GM19043 (cell line): ENCODE results near the gene SRSF3.
"Not testable (repeated sequence)": the region's sequence is repeated elsewhere in the genome, so short reads cannot be mapped to it uniquely, and the experiment has no call there.

Source experiments
- ATAC-seq: cut with Tn5 transposase; IDR thresholded peaks from one replicate; pipeline ENCODE4 v1.9.1; 2021; ENCODE audit warnings: low read depth; ENCODE audit not compliant: unreplicated experiment

The SRSF3 gene

DNA sequence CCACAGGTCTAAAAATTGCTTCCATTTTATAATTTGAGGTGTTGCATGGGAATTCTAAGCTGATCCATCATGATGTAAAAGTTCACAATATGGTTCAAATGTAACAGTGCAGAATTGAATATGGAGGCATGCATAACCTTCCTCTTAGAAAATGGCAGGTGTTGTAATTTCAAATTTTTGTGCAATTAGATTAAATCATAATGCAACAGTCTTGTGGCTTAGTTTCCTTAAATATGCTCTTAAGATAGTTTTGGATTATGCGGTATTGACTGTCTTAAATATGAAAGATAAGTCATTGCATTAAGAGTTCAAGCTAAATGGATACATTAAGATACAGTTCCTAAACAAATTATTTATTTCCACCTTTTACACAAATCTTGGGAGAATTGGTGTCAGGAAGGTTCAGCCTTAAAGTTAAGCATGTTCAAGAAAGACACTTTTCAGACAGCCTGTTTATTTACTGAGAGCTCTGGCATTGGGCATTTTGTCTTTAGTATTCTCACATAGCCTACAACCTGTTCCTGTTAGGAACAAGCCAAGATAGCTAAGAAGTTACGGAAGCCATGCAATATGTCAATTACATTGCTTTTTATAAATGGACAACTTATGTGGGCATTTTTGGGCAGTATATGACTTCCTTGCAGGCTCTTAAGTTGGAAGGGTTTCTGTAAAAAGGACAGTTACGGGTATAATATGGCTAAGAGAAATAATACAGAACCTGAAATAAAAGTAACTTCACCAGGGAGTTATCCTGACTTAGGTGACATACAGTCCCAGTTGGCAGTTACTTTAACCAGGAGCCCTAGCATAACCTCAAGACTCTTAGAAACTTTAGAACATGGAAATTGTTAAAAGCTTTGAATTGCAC lies 9.3 kb downstream of the SRSF3 start:
- no peak for ATAC-seq

DNA sequence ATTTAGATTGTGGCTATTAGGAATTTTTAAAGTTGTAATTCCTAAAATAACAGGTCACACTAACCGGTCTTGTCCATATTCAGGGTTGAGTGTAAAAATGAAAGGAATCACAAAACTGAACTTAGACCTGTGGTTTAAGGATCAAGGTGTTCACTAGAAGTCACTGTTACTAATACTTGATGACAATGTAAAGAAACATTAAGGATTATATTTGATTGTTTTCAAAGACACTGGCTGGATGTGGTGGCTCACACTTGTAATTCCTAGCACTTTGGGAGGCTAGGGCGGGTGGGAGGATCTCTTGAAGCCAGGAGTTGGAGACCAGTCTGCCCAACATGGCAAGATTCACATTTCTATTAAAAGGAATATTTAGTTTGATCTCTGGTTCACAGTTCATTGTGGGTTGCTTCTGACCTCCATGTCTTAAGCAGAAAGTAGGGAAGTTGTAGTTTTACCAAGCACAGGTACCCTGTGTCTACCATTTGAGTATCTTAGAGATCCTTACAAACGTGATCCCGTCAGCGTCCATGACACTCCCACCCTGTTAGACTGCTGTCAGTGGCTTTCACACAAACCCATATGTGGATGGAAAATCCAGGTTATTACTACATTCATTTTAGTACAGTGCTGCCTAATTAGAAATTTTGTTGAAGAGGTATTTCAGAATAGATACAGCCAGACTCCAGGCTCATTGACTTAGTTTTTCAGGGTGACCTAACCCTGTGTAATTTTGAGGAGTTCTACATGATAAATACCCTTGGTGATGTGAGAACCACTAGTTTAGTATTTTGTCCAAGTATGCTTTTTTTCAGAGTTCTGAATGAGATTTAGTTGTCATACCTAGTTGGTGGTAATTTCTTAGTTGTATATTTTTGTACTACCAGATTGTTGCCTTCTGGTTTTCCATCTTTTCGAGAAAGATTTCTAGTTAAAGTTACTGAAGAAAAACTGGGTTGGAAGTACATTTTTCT lies 10.2 kb downstream of the SRSF3 start:
- ATAC-seq, result no peak

DNA sequence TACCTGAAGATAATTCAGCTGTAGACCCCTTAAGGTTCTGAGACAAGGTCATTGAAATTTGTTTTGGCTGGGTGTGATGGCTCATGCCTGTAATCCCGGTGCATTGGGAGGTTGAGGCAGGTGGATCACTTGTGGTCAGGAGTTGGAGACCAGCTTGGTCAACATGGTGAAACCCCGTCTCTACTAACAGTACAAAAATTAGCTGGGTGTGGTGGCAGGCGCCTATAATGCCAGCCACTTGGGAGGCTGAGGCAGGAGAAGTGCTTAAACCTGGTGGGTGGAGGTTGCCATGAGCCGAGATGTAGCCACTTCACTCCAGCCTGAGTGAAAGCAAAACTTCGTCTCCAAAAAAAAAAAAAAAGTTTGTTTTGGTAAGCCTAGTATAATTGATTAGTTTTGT lies 11.0 kb downstream of the SRSF3 start:
- ATAC-seq, result no peak

- no peak for ATAC-seq
Observed at GRCh38 chr6:36605560-36606391, 11.6 kb downstream of the SRSF3 start.

DNA sequence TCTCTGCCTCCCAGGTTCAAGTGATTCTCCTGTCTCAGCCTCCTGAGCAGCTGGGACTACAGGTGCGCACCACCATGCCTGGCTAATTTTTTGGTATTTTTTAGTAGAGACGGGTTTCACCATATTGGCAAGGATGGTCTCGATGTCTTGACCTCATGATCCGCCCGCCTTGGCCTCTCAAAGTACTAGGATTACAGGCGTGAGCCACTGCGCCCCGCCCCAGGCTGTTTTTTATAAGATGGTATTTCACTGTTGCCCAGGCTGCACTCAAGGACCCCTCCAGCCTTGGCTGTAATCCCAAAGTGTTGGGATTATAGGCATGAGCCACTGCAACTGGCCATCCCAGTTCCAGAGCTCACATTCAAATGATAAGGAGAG lies 13.1 kb downstream of the SRSF3 start:
- not testable (repeated sequence) for ATAC-seq

DNA sequence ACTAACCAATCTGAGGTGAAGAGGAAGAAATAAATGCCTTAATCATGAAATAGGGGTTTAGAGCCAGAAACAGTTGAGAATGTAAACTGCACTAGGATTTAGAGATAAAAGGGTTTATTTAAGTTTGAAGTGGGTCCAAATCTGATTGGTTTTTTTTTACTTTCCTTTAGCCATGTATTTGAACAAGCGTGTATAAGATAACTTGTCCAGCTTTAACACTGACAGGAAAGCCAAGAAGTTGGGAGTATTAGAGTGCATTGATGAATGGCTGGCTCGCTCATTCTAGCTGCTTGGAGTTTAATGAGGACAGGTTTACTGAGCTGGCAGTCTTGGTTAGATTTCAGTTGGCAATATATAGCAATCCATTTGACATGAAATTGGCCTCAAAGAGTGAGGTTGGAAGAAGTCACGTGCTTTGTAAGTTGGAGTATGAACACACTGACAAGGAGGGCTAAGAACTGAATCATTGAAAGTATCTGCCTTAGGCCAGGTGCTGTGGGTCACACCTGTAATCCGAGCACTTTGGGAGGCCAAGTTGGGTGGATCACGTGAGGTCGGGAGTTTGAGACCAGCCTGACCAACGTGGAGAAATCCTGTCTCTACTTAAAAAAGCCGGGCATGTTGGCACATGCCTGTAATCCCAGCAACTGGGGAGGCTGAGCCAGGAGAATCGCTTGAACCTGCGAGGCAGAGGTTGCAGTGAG lies 13.7 kb downstream of the SRSF3 start:
- ATAC-seq, result no peak

- no peak for ATAC-seq
Observed at GRCh38 chr6:36608788-36609563, 14.8 kb downstream of the SRSF3 start.

DNA sequence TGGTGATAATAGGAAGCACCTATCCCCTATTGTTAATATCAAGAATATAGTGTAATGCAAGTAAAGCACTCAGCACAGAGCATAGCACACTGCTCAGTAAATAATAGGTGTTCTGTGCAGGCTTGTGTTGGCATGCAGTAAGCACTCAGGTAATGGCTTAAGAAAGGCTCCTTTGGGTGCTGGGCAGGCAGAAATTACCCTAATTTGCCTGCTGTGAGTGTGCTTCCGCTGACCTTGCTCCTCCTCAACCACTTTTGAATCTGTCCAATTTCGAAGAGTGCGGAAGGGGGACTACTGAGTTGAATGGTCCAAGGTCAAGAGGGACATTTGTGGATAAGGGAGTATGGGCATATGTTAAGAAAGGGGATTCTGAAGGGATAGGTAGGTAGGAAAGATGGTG lies 15.4 kb downstream of the SRSF3 start:
- ATAC-seq, result no peak

- ATAC-seq, result no peak
Observed at GRCh38 chr6:36610041-36610955, 16.1 kb downstream of the SRSF3 start.

DNA sequence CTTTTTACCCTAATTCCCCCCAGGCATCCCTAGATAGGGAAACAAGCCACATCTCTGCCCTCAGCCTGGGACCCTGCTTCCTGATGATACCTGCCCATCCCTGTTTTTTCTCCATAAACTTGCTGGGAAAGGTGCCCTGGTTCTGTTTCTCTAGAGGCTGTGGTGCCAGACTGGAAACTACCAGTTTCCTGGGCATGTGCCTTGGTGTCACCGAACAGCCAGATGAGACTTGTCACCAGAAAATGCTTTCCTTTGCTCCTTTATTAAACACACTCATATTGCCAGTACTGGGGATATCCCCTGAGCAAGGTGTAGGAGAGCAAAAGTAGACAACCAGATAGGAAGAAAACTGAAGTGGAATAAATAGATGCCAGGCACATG lies 16.8 kb downstream of the SRSF3 start:
- no peak for ATAC-seq

DNA sequence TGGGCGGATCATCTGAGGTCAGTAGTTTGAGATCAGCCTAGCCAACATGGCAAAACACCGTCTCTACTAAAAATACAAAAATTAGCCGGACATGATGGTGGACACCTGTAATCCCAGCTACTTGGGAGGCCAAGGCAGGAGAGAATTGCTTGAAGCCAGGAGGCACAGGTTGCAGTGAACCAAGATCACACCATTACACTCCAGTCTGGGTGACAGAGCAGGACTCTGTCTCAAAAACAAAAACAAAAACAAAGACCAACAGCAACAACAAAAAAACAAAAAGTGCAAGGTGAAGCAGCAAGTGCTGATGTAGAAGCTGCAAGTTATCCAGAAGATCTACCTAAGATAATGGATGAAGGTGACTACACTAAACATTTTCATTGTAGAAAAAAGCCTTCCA lies 17.5 kb downstream of the SRSF3 start:
- not testable (repeated sequence) for ATAC-seq

DNA sequence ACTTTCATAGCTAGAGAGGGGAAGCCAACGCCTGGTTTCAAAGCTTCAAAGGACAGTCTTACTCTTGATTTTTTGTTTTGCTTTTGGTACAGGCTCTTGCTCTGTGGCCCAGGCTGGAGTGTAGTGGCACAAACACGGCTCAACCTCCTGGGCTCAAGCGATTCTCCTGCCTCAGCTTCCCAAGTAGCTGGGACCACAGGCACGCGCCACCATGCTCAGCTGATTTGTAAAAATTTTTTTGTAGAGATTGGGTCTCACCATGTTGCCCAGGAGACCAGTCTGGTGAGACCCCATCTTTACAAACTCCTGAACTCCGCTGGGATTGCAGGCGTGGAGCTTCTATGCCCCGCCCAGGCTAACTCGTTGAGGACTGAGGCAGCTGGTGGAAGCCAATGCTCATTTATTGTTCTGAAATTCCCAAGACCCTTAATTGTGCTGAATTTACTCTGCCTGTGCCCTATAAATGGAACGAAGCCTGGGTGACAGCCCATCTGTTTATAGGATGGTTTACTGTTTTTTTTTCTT lies 18.0 kb downstream of the SRSF3 start:
- ATAC-seq, result no peak

GRCh38 chr6:36613200-36613995 lies 19.2 kb downstream of the SRSF3 start:
- ATAC-seq, result no peak

GRCh38 chr6:36615018-36615761 lies 21.0 kb downstream of the SRSF3 start:
- no peak for ATAC-seq

GRCh38 chr6:36616893-36617521 lies 22.8 kb downstream of the SRSF3 start:
- ATAC-seq, result no peak
